ENCODE results near the gene NGDN.

The NGDN gene

GRCh38 chr14:23523229-23524016, 53.9 kb downstream of the NGDN start:
- no peak for DNase-seq

- no peak for DNase-seq
These were observed 55.5 kb downstream of the NGDN start for GRCh38 chr14:23524954-23525353.

GRCh38 chr14:23525611-23526010, 56.1 kb downstream of the NGDN start:
- no peak for DNase-seq
